HG02759 (cell line): ENCODE results near the gene MTUS2.
"Not testable (repeated sequence)": the region's sequence is repeated elsewhere in the genome, so short reads cannot be mapped to it uniquely, and the experiment has no call there.

Experiments
- ATAC-seq: cut with Tn5 transposase; IDR thresholded peaks from one replicate; pipeline ENCODE4 v1.9.1; 2021; ENCODE audit warnings: mild to moderate bottlenecking, moderate library complexity; ENCODE audit not compliant: unreplicated experiment

The MTUS2 gene

DNA sequence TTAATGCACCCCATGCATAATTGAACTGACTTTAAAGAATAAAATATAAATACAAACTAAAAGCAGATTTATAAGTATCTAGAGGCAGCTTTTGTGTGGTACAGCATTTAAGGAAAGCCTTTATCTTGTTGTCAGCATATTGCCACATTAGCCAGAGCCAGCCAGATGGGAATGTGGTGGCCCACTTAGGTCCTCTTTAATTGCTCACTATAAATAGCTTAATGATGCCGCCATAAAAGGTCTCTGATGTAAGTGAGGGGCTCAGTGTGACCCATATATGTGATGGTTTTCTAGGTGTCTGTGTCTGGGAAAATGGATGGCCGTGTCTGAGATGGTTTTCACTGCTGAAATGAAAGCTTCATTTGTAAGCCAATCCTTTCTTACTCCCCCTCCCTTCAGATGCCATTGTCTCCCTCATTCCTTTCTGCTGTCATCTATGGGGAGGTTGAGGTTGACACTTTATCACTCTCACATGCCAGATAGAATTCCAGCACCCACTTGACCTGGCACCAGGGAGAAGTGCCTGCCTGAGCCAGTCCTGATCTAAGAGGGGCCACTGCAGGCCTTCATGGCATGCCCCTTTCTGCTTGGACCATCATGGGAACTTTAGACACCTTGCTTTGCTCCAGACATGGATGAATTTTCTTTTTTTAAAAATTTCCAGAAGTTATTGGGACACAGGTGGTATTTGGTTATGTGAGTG is 135.3 kb downstream of the MTUS2 start:
- ATAC-seq, result no peak

DNA sequence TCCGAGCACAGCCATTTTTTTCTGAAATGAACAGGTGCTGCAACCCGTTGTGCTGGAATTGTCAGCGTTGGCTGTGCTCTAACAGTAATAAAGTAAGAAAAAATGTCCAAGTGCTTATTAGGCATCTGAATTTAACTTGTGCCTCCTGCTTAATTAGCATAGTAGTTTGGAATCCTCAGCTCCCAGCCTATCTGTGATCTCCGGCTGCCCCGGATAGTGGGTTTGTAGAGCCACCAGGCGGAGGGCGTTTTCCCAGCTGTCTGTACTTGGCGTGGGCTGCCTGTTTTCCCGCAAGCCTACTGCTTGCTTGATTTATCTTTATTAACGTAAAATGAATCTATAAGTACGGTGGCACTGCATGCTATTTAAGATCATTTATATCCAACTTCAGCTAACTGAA is 137.9 kb downstream of the MTUS2 start:
- no peak for ATAC-seq

DNA sequence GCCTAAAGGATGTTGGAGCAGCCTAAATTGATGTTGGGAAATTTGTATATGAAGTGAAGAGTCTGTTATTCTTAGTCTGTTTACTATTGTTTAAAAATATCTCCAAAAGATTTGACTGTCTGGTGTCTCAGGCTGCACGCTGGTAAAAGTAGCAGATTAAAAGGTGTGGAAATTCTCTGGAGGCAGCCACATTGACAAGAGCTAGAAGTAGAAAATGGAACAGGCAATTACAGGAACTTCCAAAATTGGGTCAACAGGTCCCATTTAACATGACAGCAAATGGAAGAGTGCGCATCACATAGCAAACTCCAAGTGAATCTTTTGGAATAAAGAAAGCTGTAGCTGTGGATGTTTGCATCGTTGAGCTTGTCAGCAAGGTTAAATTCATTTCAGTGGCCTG is 138.3 kb downstream of the MTUS2 start:
- ATAC-seq, result no peak

DNA sequence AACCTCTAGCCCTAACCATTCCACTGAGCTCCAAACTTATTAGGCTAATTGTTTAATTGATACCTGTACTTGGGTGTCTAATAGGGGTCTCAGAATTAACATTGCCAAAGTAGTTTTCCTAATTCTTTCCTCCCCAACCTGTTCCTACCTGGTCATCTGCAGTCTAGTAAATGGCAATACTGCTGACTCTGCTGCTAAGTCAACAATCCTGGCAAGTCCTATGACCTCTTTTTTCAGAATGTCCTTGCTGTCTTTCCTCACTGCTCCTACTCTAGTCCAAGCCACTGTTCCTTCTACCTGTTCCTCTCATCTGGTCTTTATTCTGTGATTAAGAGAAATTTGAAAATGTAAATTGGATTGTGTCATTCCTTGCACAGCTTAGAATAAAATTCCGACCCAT is 143.9 kb downstream of the MTUS2 start:
- ATAC-seq, result no peak

DNA sequence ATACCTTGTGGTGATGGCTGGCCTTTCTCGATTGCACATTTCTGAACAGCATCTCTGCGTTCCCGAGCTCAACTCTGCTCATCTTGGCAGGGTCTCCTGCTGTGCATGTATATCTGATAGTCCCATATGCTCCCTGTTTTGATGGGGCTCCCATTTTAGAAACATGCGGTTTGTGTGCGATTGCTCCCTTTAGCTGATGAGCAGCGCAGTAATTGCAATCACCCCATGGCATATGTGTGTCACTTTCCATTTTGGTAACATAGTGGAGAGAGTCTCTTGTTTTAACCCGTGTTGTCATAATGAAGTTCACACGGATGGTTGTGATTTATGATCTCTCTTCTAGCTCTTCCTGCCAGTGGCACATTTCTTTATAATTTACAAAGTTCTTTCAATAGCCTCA is 144.7 kb downstream of the MTUS2 start:
- no peak for ATAC-seq

DNA sequence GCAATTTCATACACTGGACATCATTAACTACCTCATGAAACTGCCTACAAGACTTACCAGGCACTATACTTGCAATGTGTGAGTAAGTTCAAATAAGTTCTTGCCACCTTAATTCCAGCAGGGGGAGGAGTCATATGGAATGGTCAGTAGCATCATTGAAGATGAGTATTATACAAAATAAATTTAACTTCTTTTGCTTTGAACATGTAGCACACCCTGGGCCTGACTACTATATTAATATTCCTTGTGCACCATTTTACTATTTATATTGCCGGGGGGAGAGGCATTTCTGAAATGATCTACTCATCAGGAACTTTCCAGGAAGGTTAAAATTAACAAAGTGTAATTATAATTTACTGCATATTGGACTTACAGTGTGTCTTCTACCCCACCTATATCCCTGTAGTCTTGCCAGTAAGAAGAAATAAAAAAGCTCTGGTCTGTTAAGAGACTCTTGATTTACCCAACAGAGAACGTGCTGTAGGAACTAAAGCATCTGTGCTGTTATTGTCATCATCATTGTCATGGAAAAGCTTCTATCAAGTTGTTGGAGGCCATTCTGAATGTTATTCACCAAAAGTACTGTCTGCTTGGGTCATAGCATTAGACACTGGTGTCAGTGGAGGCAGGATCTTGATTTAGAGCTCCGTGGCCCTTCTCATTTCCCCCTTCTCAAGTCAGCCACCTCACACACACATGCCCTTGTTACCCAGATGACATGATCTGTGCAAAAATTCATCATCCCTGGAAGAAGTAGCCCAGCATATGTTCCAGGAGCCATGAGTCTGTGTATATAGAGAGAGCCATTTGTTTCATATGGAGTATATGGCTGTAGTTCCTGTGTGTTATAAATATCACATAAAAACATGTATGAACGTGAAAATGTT is 147.1 kb downstream of the MTUS2 start:
- no peak for ATAC-seq

DNA sequence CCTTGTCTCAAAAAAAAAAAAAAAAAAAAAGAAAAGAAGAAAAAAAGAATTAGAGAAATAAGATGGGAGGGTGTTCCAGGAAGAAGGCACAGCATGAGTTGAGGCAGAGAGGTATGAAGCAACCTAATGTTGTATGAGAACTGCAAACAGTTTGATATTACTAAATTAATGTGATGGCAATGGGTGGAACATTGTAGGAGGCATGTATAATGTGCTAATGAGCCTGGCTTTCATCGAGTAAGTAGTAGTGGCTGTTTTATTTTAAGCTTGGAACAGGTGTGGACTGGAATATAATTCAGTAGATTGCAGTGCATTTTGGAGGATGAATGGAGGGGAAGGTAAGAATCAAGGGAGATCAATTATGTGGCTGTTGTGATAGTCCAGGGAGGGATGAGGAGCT is 156.1 kb downstream of the MTUS2 start:
- ATAC-seq, result no peak

DNA sequence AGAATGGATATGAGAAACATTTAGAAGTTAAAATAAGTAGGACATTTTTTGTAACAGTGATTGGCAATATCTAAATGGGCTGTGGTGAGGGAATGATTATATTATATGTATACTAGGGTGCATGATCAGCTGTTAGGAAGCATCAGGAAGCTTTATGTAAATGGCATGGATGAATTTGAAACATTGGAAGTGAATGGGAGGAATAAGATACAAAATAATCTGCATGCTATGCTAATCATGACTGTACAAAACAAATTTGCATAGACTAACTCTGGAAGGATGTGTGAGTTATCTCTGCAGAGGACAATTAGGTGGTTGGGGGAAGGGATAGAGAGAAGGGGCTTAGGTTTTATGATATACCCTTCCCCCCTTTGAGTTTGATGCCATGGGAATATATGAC is 156.5 kb downstream of the MTUS2 start:
- no peak for ATAC-seq

DNA sequence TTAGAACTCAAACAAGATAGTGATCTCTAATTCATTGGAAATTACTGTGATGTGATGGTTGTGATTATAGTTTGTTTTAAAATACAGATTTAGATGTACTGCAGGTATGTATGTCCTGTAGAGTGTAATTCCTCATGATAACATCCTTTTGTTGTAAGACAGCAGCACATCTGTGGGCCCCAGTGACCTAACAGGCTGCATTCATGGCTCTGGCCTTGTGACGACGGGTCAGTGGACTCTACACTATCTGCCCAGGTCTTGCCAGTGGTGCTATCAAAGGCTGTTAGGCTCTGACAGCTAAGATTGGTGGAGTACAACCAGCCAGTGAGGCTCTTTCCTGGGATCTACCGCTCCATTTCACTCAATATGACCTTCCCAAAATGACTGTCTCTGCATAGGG is 158.4 kb downstream of the MTUS2 start:
- no peak for ATAC-seq

DNA sequence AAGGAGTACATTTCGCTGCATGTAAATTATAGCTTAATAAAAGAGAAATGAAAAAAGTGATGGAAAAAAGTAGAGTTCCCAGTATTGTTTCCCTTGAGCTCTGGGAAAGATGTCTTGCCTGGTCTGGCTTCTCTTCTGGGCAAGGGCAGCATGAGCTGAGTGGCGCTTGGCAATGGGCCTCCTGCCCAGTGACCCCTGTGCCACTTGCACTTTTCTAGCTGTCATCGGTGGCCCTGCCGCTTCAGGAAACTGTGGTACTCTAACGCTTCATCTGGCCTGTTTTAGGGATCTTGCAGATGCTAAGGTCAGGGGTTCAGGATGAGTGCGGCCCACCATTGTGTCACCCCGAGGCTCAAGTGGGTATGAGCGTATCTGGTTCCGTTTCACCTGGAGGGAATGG is 161.4 kb downstream of the MTUS2 start:
- ATAC-seq, result no peak

DNA sequence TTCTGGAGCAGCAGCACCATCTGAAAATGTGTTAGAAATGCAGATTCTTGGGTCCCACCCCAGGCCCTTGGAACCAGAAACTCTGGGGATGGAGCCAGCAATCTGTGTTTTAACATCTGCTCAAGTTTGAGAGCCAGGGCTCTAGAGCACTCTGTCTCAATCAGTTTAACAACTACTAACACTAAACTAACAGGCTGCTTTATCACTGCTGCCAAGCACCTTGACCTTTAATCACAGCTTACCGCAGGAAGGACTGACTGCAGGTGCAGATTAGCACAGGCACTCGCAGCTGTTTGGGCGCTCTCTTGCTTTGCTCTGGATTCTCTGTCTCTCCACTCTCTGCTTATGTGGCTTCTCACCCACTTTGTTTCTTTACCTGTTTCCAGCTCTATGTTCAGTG is 163.5 kb downstream of the MTUS2 start:
- no peak for ATAC-seq

DNA sequence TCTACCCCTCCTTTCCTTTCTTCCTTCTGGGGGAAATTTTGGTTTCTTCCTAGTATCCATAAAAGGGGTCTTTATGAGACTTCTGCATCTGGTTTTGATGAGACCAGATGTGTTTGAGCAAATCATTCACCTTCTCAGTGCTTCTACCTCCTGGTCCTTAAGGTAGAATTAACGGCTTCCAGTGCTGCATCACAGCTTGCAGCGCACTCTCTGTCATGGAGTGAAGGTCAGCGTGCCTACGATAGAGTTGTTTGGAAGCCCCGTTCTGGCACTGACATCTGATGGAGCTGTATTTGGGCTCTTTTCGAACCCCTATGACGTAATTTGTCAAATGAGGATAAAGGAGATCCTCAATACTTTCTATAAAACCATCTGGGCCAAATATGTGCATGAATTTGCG is 164.2 kb downstream of the MTUS2 start:
- ATAC-seq, result no peak

DNA sequence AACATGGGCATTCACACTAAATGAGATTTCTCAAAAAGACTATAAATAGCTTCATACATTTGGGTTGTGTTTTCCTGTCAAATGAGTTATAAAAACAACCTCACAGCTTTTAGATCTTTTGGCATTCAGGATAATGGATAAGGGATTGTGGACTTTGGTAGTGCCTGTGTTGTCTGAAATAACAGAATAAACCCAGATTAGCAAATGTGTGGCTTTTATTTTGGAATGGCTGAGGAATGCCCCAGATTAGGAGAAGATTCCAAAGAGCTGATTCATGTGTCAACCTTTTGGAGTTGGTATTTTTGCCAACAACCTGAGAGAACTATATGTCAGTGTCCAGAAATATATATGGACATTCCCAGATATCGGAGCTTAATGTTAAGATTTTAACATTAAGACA is 164.7 kb downstream of the MTUS2 start:
- no peak for ATAC-seq

DNA sequence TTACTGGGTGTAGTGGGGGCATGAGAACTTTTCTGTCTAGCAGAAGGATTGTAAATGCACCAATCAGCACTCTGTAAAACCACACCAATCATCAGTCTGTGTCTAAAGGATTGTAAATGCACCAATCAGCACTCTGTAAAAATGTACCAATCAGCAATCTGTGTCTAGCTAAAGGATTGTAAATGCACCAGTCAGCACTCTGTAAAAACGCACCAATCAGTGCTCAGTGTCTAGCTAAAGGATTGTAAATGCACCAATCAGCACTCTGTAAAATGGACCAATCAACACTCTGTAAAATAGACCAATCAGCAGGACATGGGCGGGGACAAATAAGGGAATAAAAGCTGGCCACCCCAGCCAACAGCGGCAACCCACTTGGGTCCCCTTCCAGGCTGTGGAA is 170.2 kb downstream of the MTUS2 start:
- ATAC-seq, result not testable (repeated sequence)

DNA sequence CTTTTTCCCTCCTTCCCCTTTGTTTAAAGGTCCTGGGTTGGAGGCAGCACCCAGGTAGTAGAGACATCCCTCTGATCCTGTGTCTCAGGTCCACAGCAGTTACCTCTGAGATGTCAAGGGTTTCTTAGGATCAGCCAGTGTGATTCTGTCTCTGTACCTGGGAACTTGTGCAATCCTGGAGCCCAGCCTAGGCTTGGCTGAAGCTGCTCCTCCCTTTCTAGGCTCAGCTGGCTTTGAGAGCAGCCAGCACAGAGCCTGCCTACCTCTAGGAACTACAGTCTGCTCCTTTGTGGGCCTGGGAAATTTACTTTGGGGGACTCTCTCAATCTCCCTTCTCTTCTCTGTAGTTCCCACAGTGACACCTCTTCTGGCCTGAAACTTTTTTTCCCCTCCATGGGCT is 171.6 kb downstream of the MTUS2 start:
- no peak for ATAC-seq

DNA sequence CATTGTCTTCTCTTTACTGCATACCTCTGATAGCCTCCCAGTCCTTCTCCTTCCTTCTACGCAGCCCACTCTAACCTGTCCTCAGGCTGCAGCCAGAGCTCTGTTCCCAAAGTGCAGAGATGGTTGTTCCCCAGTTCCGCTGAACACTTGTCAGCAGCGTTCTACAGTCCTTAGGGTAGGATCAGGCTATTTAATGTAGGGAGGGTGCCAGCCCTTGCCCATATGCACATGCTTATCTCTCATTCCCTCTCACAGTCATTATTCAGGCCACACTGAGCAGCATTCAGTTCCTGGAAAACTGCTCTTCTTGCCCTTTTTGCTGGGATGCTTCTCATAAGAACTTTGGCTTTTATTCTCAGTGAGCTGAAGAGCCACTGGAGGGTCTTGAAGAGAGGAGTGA is 180.7 kb downstream of the MTUS2 start:
- ATAC-seq, result no peak

DNA sequence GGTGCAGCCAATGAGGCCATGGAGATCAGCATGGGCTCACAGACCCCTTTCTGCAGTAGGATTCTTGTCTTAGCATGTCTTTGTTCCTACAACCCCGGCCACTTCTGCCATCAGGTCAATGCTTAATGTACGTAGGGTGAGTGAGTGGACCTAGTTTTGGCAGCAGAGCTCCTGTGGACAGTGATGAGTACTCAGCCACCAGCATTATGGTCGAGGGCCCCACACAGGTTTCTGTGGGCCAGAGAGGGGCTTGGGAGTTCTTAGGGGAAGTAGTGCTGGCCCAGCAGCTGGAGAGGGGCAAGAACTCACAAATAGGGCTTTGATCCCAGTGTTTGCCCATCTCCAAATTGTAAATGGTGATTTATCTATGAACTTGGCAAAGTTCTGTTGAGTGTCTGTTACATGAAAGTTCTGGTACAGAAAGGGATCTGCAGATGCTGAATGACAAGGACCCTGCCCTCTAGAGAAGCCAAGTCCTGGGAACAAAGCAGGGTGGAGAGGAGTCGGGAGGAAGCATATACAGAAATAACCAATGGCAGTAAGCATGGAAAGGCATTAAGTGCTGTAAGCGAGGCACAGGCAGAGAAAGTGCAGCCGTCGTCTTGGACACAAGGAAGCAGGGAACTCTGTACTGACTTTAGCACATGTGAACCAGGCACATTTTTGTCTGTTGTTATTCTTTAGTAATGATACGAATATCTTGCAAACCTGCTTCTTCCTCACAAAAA is 185.1 kb downstream of the MTUS2 start:
- no peak for ATAC-seq

DNA sequence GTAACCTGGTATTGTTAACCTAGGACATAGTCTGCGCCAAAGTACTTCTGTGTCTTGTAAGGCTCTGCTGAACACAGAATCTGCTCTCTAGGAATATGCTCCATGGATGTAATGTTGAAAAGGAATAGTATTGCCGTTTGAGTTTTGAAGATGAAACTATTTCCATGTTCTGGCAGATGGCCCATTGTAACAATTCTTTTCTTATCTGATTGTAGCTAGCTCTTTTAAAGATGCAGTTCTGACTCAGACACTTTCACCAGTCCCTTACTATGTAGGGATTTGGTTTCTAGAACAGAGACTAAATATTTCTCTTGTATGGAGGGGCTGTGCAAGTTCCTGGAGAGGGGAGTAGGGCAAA is 185.6 kb downstream of the MTUS2 start:
- ATAC-seq, result no peak

DNA sequence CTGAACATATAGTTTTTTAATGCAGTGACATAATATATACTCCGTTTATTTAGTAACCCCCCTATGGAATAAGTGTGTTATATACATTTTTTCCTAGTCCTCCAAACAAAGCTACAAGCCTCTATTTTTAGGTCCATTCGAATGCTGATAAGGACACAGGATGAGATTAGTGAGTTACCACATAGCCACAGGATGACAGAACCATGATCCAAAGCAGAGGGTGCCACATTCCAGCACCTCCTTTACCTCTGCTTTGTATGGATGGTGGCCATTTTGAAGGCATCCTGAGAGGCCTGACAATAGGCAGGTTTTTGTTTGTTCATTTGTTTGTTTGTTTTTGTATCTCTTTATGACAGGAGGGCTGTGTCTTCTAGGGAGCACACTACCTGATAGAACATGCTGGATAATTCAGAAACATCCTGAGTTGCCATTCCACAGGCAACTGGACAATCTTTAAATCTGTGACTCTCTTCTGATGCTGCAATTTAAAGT is 186.3 kb downstream of the MTUS2 start:
- ATAC-seq, result no peak

DNA sequence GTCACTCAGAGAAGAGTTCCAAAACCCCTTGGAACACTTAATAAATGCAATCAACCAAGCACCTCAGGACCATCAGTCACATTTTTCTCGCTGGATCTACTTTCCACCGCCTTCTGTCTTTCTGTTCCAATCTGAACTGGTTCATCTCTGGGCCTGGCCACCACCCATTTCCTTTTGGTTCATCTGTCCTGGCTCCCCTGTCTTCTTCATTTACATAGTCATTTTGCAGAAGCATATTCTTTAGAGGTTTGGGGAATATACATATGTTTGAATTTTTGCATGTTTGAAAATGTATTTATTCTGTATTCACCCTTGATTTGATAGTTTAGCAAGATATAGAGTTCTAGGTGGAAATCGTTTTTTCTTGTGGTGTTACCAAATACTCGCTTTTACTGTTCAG is 188.2 kb downstream of the MTUS2 start:
- ATAC-seq, result no peak

DNA sequence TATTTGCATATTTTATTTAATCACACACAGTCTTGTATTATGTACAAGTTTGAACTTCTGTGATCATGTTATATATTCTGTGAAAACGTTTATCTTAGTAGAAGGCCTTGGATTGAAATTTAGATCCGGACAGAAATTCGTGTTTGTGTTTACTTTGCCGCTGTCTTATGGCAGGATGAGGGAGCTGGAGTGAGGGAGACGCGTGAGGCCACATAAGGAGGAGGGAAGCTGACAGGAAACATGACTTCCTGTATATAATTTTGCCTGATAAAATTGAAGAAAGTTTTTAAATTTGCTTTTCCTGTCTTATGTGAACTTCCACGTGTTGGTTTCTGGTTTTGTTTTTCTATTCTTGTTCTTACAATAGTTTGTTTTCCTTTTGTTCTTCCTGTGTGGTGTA is 200.2 kb downstream of the MTUS2 start:
- ATAC-seq, result no peak

DNA sequence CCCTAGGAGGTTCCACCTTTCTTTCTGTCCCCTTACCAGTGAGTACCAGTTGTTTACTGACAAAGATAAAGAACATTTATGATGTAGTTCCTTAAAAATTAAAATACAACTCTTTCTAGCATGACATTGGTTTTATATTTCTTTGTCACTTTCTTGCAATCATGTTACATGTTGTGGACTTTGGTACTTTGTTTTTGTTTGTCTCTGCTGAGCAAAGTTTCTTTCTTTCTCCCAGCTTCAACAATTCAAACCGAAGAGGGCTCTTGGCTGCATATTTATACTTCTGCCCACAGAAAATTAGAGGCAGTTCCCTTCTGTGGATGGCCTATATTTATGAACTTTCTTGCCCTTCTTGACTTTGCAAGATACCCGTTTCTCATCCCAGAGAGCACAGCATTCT is 201.2 kb downstream of the MTUS2 start:
- no peak for ATAC-seq
